Head of caudate nucleus (tissue), 42 donors: ENCODE results near the gene CPN1.

Source experiments
- DNase-seq, 42 donors: peaks; one replicate each; pipeline versions ENCODE4 v3.0.0 to v3.0.0-alpha.2; 2020 to 2021; ENCODE audit warnings: mixed read lengths in 7 of 42
- intact Hi-C: fragments of 100-400 bp; cut with DNase I; formaldehyde crosslinking; loops from one replicate; pipeline ENCODE4 v1.15.0; 2022

CPN1 gene

GRCh38 chr10:100006243-100006886 is 75.3 kb downstream of the CPN1 start:
- peak in 1 of 42 donors; percentile 43 for DNase-seq
- intact Hi-C loops: no loop called here

DNA sequence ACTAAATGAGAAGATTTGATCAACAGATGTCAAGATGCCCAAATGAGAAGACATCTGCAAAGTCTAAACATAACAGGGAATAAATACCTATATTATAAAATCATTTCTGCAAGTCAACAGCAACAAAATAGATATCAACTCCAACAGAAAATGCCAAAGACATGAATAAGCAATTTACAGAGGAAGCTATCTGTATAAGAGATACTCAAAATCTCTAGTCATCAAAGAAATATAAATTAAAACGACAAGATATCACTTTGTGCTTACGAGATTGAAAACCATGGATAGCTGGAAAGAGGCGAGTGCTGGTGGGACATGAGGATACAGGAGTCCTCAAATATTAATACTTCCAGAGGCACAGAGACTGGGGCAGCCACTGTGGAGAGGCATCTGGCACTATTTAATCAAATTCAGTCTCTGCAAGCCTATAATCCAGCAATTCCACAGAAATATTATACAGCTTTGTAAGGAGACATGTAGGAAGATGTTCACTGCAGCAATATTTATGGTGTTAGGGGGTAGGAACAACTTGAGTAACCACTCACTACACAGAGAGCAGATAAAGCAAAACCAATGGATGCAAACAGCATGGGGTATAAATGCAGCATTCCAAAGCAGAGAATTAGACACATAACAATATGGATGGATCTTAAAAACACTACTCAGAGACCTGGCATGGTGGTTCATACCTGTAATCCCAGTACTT is 76.7 kb downstream of the CPN1 start:
- no peak for DNase-seq
- intact Hi-C loops: no loop called here

- DNase-seq: no peak
- intact Hi-C loops: no loop called here
Observed at GRCh38 chr10:100000109-100000644, 81.5 kb downstream of the CPN1 start.

DNA sequence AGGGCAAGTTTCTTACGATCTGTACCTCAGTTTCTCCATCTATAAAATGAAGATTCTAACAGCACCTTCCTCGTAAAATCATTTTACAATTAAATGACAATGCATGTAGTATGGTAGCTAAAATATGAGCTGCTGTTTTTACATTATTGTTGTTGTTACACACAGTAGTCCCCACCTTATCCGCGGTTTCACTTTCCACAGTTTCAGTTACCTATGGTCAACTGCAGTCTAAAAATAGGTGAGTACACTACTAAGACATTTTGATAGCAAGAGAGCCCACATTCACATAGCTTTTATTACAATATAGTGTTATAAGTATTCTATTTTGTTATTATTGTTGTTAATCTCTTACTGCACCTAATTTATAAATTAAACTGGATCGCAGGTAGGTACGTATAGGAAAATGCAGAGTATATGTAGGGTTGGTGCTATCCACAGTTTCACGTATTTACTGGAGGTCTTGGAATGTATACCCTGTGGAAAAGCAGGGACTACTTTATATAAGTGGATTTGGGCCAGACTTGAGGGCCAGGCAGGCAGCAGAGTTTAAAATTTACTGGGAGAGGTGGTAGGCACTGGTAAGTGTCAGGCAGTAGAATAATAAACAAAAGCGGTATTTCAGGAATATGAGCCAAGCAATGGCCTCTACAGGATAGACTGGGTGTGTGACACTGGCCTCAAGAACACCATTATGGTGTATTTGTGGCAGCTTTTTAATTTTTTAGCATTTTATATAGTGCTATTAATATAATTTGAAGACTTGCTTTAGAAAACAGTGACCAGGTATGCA is 82.2 kb downstream of the CPN1 start:
- intact Hi-C loops: no loop called here
- no peak for DNase-seq

- intact Hi-C loops: no loop called here
- DNase-seq: no peak
Observed at GRCh38 chr10:99998889-99999288, 82.8 kb downstream of the CPN1 start.

GRCh38 chr10:99996671-99997648 is 84.7 kb downstream of the CPN1 start:
- no peak for DNase-seq
- intact Hi-C loops: no loop called here

- intact Hi-C loops: no loop called here
- DNase-seq: no peak
Observed at GRCh38 chr10:99995713-99996112, 86.0 kb downstream of the CPN1 start.

GRCh38 chr10:99995269-99995668 is 86.4 kb downstream of the CPN1 start:
- intact Hi-C loops: no loop called here
- DNase-seq: no peak

DNA sequence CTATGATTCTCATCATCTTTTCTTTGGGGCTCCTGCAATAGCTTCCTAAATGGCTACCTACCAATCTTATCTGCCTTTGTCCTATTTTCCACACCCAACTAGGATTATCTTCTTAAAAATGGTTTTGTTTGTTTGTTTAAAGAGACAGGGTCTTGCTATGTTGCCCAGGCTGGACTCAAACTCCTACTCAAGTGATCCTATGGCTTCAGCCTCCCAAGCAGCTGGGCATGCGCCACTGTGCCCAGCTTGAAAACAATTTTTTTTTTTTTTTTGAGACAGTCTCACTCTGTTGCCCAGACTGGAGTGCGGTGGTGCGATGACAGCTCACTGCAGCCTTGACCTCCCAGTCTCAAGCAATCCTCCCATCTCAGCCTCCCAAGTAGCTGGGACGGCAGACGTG is 86.9 kb downstream of the CPN1 start:
- DNase-seq: no peak
- intact Hi-C loops: no loop called here

GRCh38 chr10:99993701-99994689 is 87.7 kb downstream of the CPN1 start:
- intact Hi-C loops: no loop called here
- peak in 29 of 42 donors; percentile 5 to 65 (median 29) for DNase-seq
